ENCODE results near the gene SEL1L3. TPM values are rescaled to one million over a fixed set of nuclear protein-coding genes. Genes with fewer than 3 reads are reported as not detected.

Gene SEL1L3
- total RNA-seq, 1 donor from 2014 or later: 24.9 TPM

DNA sequence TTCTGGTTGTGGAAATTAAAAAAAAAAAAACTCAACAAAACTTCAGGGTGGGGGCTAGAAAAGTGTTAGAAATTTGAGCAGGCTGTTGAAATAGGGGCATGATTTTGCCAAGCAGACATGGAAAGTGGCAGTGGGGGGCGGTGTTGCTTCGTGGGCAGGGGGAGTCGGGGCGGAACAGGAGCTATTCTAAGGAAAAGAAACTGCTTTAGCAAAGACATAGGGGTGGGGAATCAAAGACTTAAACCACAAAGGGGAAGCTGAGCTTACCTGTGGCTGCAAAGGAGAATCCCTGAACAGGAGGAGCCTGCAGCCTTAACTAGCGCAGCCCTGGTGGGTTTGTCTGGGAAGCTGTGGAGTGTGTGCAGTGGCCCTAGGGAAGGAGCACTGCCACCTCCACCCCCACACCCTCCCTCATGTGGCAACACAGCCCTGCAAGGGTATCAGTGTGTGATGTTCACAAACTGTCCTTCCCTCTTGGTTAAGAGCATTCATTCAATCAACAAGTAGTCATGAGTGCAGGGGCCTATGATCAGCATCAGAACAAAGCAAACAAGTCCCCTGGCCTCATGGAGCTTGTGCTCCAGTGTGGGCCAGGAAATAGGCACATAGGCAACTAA lies 20.5 kb downstream of the SEL1L3 start:
- no peak overlapping the region for H3K4me3 Mint-ChIP-seq (ENCODE audit: unreplicated experiment)
- peaks cover 28% of the 10 kb centered on the region for H3K36me3 Mint-ChIP-seq (ENCODE audit: low read depth, unreplicated experiment)
- FAIRE-seq (no peak), DNase-seq (ENCODE audit: low read depth) (no peak)
- H3K4me1 Mint-ChIP-seq (ENCODE audit: low read depth, unreplicated experiment): peaks cover 4% of the 10 kb centered on the region
- H3K27me3 Mint-ChIP-seq (ENCODE audit: low read depth, unreplicated experiment): no peaks in the 10 kb centered on the region
- Histone ChIP-seq H3K9me3 (ENCODE audit: insufficient read depth, low read depth, low read length) (no peaks in the 10 kb centered on the region), H2AFZ (ENCODE audit: low read depth, low read length) (no peak overlapping the region), H3K4me3 (ENCODE audit: insufficient read depth, low read depth, low read length) (no peak overlapping the region), H3K27ac (ENCODE audit: low read depth, low read length) (no peak overlapping the region), H3K36me3 (ENCODE audit: insufficient read depth, low read length) (no peaks in the 10 kb centered on the region), H3K79me2 (ENCODE audit: insufficient read depth, low read length) (no peaks in the 10 kb centered on the region), H4K20me1 (ENCODE audit: insufficient read depth, low read length) (no peaks in the 10 kb centered on the region), H3K9ac (ENCODE audit: low read length) (no peak overlapping the region), H3K4me1 (ENCODE audit: insufficient read depth, low read length) (no peaks in the 10 kb centered on the region), H3K27me3 (ENCODE audit: insufficient read depth, low read length) (no peaks in the 10 kb centered on the region), H3K4me2 (ENCODE audit: low read length) (no peak overlapping the region)
- H3K9me3 Mint-ChIP-seq (ENCODE audit: unreplicated experiment): no peaks in the 10 kb centered on the region
- H3K27ac Mint-ChIP-seq (ENCODE audit: unreplicated experiment): no peak overlapping the region
- TF ChIP-seq EZH2 (IDR thresholded peaks at IDR 0.05; ENCODE audit: insufficient read depth, low read length): no peak
- TF ChIP-seq, protein P1, sequence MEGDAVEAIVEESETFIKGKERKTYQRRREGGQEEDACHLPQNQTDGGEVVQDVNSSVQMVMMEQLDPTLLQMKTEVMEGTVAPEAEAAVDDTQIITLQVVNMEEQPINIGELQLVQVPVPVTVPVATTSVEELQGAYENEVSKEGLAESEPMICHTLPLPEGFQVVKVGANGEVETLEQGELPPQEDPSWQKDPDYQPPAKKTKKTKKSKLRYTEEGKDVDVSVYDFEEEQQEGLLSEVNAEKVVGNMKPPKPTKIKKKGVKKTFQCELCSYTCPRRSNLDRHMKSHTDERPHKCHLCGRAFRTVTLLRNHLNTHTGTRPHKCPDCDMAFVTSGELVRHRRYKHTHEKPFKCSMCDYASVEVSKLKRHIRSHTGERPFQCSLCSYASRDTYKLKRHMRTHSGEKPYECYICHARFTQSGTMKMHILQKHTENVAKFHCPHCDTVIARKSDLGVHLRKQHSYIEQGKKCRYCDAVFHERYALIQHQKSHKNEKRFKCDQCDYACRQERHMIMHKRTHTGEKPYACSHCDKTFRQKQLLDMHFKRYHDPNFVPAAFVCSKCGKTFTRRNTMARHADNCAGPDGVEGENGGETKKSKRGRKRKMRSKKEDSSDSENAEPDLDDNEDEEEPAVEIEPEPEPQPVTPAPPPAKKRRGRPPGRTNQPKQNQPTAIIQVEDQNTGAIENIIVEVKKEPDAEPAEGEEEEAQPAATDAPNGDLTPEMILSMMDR (IDR thresholded peaks at IDR 0.05; ENCODE audit: insufficient read depth, low read depth, low read length): no peak

DNA sequence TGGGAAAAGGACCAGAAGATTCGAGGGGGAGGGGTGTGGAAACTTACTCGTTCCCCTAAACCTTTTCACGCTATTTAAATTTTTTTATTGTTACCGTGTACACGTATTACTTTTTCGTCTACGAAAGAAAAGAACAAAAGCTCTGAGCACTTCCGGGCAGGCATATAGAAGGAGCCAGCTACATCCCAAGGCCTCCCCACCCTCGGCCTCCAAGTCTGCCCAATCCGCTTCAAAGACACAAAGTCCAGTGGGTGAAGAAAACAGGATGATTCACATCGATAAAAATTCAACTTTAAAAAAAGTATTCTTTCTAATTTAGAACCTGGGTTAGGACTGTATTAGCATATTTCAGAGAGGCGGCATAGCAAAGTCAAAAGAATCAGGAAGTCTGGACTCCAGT lies 23.1 kb downstream of the SEL1L3 start:
- Histone ChIP-seq H2AFZ (ENCODE audit: low read depth, low read length) (no peak overlapping the region), H3K27ac (ENCODE audit: low read depth, low read length) (no peak overlapping the region), H3K4me1 (ENCODE audit: insufficient read depth, low read length) (no peaks in the 10 kb centered on the region), H3K4me2 (ENCODE audit: low read length) (peak overlapping the region; percentile 51), H3K36me3 (ENCODE audit: insufficient read depth, low read length) (no peaks in the 10 kb centered on the region), H4K20me1 (ENCODE audit: insufficient read depth, low read length) (no peaks in the 10 kb centered on the region), H3K79me2 (ENCODE audit: insufficient read depth, low read length) (no peaks in the 10 kb centered on the region), H3K27me3 (ENCODE audit: insufficient read depth, low read length) (no peaks in the 10 kb centered on the region), H3K9me3 (ENCODE audit: insufficient read depth, low read depth, low read length) (no peaks in the 10 kb centered on the region), H3K9ac (ENCODE audit: low read length) (no peak overlapping the region), H3K4me3 (ENCODE audit: insufficient read depth, low read depth, low read length) (no peak overlapping the region)
- no peaks in the 10 kb centered on the region for H3K27me3 Mint-ChIP-seq (ENCODE audit: low read depth, unreplicated experiment)
- no peak for TF ChIP-seq EZH2 (IDR thresholded peaks at IDR 0.05; ENCODE audit: insufficient read depth, low read length)
- TF ChIP-seq, protein P1 (IDR thresholded peaks at IDR 0.05; ENCODE audit: insufficient read depth, low read depth, low read length): no peak
- no peaks in the 10 kb centered on the region for H3K4me1 Mint-ChIP-seq (ENCODE audit: low read depth, unreplicated experiment)
- no peak for FAIRE-seq
- H3K36me3 Mint-ChIP-seq (ENCODE audit: low read depth, unreplicated experiment): peaks cover 18% of the 10 kb centered on the region
- DNase-seq (ENCODE audit: low read depth): peak; percentile 33
- no peak overlapping the region for H3K4me3 Mint-ChIP-seq (ENCODE audit: unreplicated experiment)
- no peak overlapping the region for H3K27ac Mint-ChIP-seq (ENCODE audit: unreplicated experiment)
- H3K9me3 Mint-ChIP-seq (ENCODE audit: unreplicated experiment): no peaks in the 10 kb centered on the region

DNA sequence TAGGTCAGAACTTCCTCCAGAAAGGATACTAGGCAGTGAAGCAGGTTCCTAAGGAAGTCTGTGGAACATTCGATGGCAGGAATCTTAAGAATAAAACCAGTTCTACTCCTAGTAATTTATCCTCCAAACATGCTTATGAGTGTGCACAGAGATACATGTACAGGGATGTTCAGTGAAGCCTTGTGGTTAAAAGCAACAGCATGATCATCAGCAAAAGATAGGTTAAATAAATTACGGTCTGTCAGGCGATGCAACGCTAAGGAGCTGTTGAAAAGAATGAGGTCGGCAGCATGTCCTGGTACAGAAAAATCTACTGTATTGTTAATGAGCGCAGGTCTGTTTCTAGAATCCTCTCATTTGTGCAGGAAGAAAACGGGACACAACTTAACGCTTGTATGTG lies 23.6 kb downstream of the SEL1L3 start:
- H3K4me1 ChIP-seq (ENCODE audit: insufficient read depth, low read length): no peaks in the 10 kb centered on the region
- peak overlapping the region; percentile 51 for H3K4me2 ChIP-seq (ENCODE audit: low read length)
- no peaks in the 10 kb centered on the region for H3K4me1 Mint-ChIP-seq (ENCODE audit: low read depth, unreplicated experiment)
- H3K9me3 Mint-ChIP-seq (ENCODE audit: unreplicated experiment): no peaks in the 10 kb centered on the region
- H3K27me3 Mint-ChIP-seq (ENCODE audit: low read depth, unreplicated experiment): no peaks in the 10 kb centered on the region
- no peaks in the 10 kb centered on the region for H3K9me3 ChIP-seq (ENCODE audit: insufficient read depth, low read depth, low read length)
- no peaks in the 10 kb centered on the region for H3K36me3 ChIP-seq (ENCODE audit: insufficient read depth, low read length)
- H3K4me3 Mint-ChIP-seq (ENCODE audit: unreplicated experiment): no peak overlapping the region
- no peak overlapping the region for H3K9ac ChIP-seq (ENCODE audit: low read length)
- H3K79me2 ChIP-seq (ENCODE audit: insufficient read depth, low read length): no peaks in the 10 kb centered on the region
- TF ChIP-seq, protein P1 (IDR thresholded peaks at IDR 0.05; ENCODE audit: insufficient read depth, low read depth, low read length): no peak
- TF ChIP-seq EZH2 (IDR thresholded peaks at IDR 0.05; ENCODE audit: insufficient read depth, low read length): no peak
- H3K27ac ChIP-seq (ENCODE audit: low read depth, low read length): no peak overlapping the region
- no peak overlapping the region for H2AFZ ChIP-seq (ENCODE audit: low read depth, low read length)
- H3K36me3 Mint-ChIP-seq (ENCODE audit: low read depth, unreplicated experiment): peaks cover 21% of the 10 kb centered on the region
- no peaks in the 10 kb centered on the region for H4K20me1 ChIP-seq (ENCODE audit: insufficient read depth, low read length)
- no peaks in the 10 kb centered on the region for H3K27me3 ChIP-seq (ENCODE audit: insufficient read depth, low read length)
- no peak for DNase-seq (ENCODE audit: low read depth)
- H3K4me3 ChIP-seq (ENCODE audit: insufficient read depth, low read depth, low read length): no peak overlapping the region
- H3K27ac Mint-ChIP-seq (ENCODE audit: unreplicated experiment): no peak overlapping the region
- no peak for FAIRE-seq

All from astrocyte (in vitro differentiated cells and primary cell).